ENCODE results near the gene RASAL3.

DNA sequence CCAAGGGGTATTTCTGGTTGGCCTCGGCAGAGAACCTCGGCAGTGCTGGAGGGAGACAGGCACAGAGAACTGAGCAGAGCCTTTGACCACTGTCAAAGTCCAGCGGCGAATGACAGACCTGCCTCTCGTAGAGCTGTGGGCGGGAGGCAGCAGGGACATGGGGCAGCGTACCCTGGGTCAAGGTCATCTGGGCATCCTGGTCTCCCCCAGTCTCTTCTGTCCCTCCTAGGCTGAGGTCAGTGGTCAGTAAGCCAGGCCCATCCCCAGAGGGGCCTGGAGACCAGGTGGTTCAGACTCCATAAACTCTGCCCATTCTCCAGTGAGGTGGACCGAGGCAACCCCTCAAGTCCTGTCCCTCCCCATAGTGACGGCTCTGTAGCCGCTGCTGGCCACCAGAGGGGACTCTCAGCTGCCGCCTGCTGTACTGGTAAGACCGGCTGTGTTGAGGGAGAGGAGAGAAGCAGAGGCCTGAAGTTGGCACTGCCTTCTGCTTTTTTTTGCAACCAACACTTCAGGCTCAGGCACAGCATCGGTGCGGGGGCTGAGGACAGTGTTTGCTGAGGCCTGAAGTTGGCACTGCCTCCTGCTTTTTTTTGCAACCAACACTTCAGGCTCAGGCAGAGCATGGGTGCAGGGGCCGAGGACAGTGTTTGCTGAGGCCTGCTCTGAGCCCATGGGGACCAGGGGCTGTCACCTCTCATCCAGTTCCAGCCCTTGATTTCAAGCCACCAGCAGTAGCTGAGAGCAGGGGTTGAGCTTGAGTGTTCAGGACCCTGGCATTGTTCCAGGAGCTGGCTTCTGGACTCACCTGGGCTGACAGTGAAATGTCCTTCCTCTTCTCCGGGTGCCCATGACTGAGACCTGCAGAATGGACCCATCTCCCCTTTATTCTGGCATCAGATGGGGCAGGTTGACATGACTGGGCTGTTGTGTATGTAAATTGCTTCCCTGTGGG, 15.3 kb upstream of the RASAL3 start, which contains the start of gene PGLYRP2:
- TF ChIP-seq EP300 (IDR thresholded peaks at IDR 0.05) (no peak), CEBPB (IDR thresholded peaks at IDR 0.05) (no peak), RNF2 (IDR thresholded peaks at IDR 0.05; ENCODE audit: borderline replicate concordance, low read depth) (no peak), BHLHE40 (IDR thresholded peaks at IDR 0.05; ENCODE audit: low read depth, low read length) (no peak), MAX (IDR thresholded peaks at IDR 0.05) (no peak), CTCF (IDR thresholded peaks at IDR 0.05) (no peak), PHF8 (IDR thresholded peaks at IDR 0.05; ENCODE audit: borderline replicate concordance, low read depth) (no peak), RFX5 (IDR thresholded peaks at IDR 0.05) (no peak), NPAS2 (CRISPR knock-in tag; IDR thresholded peaks at IDR 0.05; ENCODE audit: borderline replicate concordance) (no peak), MYC (IDR thresholded peaks at IDR 0.05; ENCODE audit: borderline replicate concordance, low read length) (no peak)
- TF ChIP-seq, protein P1, sequence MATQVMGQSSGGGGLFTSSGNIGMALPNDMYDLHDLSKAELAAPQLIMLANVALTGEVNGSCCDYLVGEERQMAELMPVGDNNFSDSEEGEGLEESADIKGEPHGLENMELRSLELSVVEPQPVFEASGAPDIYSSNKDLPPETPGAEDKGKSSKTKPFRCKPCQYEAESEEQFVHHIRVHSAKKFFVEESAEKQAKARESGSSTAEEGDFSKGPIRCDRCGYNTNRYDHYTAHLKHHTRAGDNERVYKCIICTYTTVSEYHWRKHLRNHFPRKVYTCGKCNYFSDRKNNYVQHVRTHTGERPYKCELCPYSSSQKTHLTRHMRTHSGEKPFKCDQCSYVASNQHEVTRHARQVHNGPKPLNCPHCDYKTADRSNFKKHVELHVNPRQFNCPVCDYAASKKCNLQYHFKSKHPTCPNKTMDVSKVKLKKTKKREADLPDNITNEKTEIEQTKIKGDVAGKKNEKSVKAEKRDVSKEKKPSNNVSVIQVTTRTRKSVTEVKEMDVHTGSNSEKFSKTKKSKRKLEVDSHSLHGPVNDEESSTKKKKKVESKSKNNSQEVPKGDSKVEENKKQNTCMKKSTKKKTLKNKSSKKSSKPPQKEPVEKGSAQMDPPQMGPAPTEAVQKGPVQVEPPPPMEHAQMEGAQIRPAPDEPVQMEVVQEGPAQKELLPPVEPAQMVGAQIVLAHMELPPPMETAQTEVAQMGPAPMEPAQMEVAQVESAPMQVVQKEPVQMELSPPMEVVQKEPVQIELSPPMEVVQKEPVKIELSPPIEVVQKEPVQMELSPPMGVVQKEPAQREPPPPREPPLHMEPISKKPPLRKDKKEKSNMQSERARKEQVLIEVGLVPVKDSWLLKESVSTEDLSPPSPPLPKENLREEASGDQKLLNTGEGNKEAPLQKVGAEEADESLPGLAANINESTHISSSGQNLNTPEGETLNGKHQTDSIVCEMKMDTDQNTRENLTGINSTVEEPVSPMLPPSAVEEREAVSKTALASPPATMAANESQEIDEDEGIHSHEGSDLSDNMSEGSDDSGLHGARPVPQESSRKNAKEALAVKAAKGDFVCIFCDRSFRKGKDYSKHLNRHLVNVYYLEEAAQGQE (IDR thresholded peaks at IDR 0.05) = no peak
- TF ChIP-seq, protein P2, sequence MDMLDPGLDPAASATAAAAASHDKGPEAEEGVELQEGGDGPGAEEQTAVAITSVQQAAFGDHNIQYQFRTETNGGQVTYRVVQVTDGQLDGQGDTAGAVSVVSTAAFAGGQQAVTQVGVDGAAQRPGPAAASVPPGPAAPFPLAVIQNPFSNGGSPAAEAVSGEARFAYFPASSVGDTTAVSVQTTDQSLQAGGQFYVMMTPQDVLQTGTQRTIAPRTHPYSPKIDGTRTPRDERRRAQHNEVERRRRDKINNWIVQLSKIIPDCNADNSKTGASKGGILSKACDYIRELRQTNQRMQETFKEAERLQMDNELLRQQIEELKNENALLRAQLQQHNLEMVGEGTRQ (IDR thresholded peaks at IDR 0.05) = no peak
- TF ChIP-seq, protein P3, sequence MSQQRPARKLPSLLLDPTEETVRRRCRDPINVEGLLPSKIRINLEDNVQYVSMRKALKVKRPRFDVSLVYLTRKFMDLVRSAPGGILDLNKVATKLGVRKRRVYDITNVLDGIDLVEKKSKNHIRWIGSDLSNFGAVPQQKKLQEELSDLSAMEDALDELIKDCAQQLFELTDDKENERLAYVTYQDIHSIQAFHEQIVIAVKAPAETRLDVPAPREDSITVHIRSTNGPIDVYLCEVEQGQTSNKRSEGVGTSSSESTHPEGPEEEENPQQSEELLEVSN (IDR thresholded peaks at IDR 0.05; ENCODE audit: borderline replicate concordance, low read depth) = no peak
